ENCODE data around the gene CDH10.

The CDH10 gene

DNA sequence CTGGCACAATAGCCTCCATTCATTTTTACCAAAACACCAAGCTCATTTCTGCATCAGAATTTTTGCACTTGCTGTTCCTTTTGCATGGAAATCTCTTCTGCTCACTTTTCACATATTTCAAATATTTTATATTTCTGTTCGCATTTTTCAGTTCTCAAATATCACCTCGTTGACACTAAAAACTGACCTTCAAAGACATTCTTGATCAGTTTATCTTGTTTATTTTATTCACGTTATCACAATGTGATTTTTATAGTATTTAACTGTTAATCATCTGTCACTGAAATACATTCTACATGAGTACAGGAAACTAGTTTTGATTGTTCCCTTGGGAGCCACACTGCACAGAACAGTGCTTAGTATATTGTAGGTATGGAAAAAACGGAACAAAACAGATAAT is 29.6 kb downstream of the CDH10 start:
- H3K4me3 ChIP-seq (ENCODE audit: low read length), result no peak overlapping the region
- DNase-seq (ENCODE audit: low read depth, low spot score), result no peak

DNA sequence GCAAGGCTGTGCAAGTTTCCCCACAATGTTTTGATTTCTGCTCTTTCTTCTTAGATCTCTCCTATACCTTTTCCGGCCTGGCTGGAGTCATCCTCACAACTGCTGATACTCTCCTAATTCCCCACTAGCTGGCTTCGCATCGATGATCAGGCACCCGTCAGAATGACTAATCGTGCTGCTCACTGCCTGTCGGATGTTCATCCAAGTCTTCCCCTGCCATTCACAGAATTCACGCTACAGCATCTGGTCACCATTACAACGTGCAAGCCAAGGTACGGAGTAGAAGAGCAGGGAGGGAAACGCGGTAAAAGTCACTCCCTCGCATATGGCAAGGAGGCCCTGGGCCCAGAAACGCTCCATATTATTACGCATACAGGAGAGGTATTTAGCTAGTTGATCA is 35.1 kb downstream of the CDH10 start:
- no peak for DNase-seq (ENCODE audit: low read depth, low spot score)
- no peak overlapping the region for H3K4me3 ChIP-seq (ENCODE audit: low read length)

DNA sequence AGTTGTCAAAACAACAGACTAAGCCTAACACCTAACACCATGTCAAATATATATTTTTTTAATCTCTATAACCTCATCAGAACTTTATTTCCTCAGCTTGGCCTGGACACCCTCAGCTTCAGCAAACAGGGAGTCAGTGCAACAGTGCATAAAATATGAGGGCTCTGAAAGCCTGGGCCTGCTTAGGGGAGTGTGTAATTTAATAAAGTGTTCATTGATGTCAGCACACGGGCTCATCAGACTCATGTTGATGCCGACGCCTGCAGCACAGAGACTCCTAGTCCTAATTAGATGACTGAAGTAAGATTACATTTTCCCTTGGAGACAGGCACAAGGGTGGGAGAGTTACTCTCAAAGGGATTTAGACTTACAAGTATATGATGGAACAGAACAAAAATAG is 37.8 kb downstream of the CDH10 start:
- no peak overlapping the region for H3K4me3 ChIP-seq (ENCODE audit: low read length)
- DNase-seq (ENCODE audit: low read depth, low spot score), result no peak

DNA sequence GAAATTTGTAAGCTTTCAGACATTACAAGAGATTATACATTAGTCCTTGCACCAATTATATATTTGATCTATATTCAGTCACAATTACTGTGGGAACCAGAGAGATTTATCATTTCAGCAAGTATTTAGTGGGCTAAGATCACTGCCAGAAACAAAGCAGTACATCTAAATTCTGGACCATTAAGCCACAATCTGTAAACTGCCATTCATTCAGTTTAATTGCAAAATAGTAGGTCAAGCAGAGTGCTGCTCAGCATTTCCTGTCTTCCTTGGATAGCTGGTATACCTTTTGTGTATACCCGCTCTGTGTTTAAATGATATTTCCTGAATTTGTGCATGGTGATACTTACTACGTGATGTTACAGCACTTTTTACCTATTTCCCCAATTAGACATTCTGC is 42.6 kb downstream of the CDH10 start:
- H3K4me3 ChIP-seq (ENCODE audit: low read length), result no peak overlapping the region
- no peak for DNase-seq (ENCODE audit: low read depth, low spot score)

DNA sequence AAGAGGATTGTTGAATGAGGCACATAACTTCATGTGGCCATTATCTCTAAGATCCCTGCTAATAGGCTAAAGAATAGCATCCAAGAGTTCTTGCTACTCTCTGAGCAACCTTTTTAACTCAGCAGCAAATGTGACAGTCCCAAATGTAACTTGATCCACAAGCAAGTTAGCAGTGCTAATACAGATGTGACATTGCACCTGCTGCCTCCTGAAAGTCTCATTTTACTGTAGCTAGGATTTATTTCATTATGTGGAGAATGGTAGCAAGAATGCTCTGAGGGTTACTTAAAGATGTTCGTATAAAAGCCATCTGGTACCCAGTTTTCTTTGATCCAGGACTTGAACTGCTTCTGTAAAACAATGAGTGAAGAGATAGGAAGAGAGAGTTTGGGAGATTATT is 45.8 kb downstream of the CDH10 start:
- no peak overlapping the region for H3K4me3 ChIP-seq (ENCODE audit: low read length)
- no peak for DNase-seq (ENCODE audit: low read depth, low spot score)

DNA sequence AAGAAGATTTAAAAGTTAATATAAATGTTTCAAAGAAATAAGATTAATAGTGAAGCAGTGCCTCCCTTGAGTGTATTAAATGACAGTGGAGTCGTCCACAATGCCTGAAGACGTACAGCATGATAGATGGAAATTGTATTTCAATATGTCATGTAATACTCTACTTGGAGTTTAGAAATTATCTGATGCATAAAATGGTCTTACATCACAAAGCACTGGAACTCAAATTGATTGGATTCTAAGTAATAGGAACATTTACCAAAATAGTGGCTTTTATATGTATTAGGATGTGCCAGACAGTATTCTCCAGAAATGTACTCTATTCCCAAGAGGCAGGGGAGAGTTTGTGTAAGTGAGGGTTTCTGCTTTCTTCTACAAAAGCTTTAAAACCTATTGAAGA is 49.4 kb downstream of the CDH10 start:
- no peak for DNase-seq (ENCODE audit: low read depth, low spot score)
- H3K4me3 ChIP-seq (ENCODE audit: low read length), result no peak overlapping the region

DNA sequence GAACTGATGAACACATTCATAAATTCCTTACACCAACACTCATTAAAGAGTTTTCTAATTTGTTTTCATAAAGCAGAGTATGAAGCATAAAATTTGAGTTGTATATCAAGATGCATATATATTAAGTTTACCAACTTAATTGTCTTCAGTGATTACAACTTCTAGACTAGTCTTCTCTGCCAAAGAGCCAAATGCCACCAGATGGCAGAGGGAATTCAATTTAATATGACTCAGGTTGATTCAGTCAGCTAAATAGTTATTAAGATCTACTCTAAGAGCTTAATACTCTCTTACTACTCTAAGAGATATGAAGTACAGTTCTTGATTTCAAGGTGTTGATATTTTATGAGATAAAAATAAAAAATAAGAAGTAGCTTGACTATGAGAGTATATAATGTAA is 53.4 kb downstream of the CDH10 start:
- H3K4me3 ChIP-seq (ENCODE audit: low read length), result no peak overlapping the region
- no peak for DNase-seq (ENCODE audit: low read depth, low spot score)

DNA sequence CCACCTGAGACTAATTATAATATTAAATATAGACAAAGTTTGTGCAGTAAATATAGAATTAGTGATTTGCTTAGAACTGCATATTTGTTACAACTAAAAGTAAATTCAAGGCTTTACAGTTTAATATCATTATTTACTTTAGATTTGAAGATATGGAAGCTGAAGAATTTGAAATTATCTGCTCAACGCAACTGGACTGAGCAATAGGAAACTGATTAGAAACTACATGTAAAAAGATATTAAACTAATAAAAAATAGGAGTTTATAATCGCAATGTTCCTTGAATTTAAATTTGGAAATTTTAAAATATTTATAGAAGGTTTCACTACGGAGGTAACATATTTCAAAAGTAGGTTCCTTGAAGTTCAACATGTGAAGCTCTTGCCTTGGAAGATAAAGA is 55.2 kb downstream of the CDH10 start:
- no peak for DNase-seq (ENCODE audit: low read depth, low spot score)

DNA sequence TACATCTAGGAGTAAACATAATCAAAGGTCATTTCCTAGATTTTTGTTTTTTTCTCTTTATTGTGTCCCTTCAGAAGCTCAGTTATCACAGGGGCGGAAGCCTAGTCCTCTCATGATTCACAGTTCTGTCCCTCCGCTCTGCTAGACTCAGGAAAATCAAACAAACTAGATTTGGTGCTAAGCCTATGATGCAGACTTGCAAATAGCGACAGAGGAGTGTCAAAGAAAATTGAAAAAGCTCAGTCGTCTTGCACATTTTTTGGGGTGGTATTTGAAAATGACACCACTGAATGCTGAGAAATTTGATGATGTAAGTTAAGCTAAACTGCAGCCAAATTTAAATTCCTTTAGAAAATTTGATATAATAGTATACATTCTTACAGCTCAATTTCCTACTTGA is 59.0 kb downstream of the CDH10 start:
- no peak for DNase-seq (ENCODE audit: low read depth, low spot score)
- no peak overlapping the region for H3K4me3 ChIP-seq (ENCODE audit: low read length)

More for the DNA sequence above, 55.2 kb downstream of the CDH10 start:
- H3K4me3 ChIP-seq (ENCODE audit: low read length), result no peak overlapping the region

DNA sequence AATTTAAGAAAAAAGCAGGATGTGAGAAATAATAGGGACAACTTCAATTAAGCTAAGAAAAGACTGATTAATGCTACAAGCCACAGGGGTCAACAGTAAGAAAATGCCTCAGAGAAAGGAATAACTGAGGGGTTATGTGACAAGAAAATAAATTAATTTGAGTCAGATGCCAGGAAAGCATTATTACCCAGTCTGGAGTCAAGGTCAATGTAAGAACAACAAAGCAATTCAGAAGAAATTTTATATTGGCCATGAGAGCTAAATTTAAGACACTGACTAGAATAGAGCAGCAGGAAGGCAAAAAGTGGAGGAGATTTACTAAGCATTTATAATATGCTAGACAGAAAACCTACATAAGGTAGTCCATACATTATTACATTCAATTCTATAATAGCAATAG is 73.5 kb downstream of the CDH10 start:
- H3K4me3 ChIP-seq (ENCODE audit: low read length), result no peak overlapping the region
- DNase-seq (ENCODE audit: low read depth, low spot score), result no peak

DNA sequence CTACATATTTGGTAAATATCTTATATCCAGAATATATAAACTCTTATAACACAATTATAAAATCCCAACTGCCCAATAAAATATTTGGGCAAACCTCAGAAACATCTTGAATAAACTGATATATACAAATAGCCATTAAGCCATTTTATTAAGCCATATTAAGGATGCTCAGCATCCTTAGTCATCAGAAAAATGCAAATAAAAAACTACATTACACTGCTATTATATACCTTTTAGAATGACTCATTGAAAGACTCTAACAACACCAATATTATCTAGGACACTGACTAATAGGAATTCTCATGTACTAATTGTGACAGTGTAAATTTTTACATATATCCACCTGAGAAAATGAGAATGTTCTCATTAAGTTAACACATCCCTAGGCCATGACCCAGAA is 77.8 kb downstream of the CDH10 start:
- no peak overlapping the region for H3K4me3 ChIP-seq (ENCODE audit: low read length)

DNA sequence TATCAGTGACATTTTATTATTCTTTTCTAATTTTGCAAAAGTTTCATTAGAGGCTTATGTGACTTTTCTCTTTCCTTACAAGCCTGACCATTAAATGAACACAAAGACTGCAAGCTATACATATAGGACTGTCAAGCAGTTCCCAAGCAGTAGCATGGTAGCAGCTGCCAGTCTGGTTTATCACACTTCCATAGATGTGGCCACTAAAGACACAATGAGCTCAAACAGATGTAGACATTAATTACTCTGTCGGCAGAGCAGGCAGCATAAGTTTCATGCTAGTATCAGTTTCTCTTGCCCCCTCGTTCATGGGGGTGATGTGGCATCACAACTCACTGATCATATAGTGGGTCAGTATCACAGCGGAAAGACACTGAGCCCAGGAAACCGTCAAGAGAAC is 89.5 kb downstream of the CDH10 start:
- H3K4me3 ChIP-seq (ENCODE audit: low read length), result no peak overlapping the region
- no peak for DNase-seq (ENCODE audit: low read depth, low spot score)

More for the DNA sequence above, 77.8 kb downstream of the CDH10 start:
- no peak for DNase-seq (ENCODE audit: low read depth, low spot score)

DNA sequence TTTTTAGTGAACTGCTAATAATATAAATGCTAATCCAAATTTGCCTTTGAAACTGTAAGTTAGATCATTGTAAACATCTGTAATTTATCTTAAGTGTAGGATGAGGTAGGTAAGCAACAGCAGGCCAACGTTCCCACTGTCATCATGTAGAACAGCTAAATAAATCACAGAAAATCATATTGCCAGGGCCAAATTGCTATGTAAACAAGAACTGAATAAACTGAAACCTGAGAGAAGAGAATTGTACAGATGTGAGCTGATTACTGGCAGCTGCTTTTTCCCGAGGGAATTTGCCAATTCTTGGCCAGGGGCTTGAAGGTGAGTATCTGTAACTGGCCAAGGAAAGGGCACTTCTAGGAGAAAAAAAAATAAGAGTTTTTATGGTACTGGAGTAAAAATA is 97.6 kb downstream of the CDH10 start:
- no peak for DNase-seq (ENCODE audit: low read depth, low spot score)

DNA sequence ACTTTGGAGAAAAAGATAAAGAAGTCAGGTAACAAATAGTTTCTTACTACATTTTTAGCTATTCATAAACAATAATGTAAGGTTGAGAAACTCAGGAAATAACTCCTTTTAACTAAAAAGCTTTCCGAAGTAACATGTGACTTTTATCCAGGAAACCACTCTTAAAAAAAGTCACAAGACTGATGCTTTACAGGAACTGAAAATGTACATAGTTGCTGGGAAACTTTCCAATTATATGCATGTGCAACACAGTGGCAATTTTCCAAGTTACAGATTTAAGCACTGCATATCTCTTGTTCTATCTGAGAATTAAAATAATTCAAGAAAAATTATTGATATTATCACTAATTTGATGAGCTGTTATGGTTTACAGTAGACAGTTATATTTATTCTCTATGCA is 105.2 kb downstream of the CDH10 start:
- DNase-seq (ENCODE audit: low read depth, low spot score), result no peak
- H3K4me3 ChIP-seq (ENCODE audit: low read length), result no peak overlapping the region

More for the DNA sequence above, 97.6 kb downstream of the CDH10 start:
- no peak overlapping the region for H3K4me3 ChIP-seq (ENCODE audit: low read length)

DNA sequence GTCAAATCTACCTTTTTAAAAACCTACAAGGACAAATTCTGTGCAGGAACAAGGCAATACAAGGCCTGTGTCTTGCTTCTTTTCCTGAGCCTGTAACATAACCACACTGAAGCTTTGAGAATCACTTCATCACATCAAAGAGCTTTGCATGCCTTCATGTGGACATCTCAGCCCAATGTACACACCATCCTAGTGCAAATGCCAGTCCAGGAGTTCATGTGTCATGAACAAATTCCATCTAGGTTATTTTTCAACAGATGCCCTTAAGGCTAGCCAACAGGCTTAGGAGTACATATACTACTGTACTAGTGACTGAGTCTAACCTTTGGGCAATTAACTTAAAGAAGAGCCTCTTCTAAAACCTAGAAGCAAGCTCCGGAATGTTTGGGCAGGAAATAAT is 106.4 kb downstream of the CDH10 start:
- DNase-seq (ENCODE audit: low read depth, low spot score), result no peak
- no peak overlapping the region for H3K4me3 ChIP-seq (ENCODE audit: low read length)

DNA sequence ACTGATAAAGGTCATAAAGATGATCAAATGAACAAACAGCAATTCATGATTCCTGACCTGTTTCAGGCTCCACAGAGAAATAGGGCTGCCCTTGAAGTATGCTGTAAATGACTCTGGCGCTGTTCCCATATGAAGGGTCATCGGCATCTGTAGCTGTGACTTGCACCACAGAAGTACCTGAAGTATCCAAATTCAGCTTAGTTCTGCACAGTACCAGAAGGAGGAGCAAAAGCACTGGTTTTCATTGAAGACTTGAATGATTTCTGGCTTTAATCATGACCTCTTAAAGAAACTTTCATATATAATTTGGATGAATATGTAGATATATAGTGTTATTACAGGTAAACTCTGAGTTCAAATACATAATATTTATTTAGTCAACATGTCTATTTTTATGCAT is 109.1 kb downstream of the CDH10 start:
- no peak overlapping the region for H3K4me3 ChIP-seq (ENCODE audit: low read length)
- no peak for DNase-seq (ENCODE audit: low read depth, low spot score)

DNA sequence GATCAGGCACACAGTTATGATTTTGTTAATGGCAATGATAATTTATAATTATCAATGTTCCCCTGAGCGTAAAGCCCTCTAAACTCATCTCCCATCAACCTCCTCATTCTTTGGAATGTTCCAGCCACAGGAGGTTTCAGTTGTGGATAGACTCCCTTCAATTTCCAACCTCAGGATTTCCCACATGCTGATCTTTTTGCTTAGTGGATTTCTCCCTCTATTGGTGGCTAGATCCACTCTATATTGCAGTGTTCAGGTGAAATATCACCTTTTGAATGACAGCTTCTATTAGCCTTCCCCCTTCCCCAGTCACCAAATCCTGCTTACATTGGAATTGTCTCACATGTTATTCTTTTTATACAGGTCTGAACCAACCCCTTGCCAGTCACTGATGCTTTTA is 113.9 kb downstream of the CDH10 start:
- DNase-seq (ENCODE audit: low read depth, low spot score), result no peak
- no peak overlapping the region for H3K4me3 ChIP-seq (ENCODE audit: low read length)

DNA sequence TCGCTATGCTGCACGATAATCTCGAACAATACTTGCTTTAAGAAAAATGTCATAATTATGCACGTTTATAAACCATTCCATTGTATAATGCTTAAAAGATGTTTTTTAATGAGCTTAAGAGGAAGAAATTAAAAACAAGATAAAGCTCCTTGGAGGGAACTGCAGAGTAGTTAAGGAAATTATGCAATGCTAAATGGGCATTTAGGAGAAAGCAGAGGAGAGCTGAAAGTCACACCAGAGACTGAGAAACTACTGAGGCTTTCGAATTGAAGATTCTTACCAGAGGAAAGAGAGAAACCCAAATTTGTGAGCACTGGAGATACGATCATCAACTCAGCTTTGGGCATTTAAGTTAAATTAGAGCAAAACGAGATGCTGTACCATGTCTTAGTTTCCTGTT is 119.4 kb downstream of the CDH10 start:
- DNase-seq (ENCODE audit: low read depth, low spot score), result no peak
- H3K4me3 ChIP-seq (ENCODE audit: low read length), result no peak overlapping the region

DNA sequence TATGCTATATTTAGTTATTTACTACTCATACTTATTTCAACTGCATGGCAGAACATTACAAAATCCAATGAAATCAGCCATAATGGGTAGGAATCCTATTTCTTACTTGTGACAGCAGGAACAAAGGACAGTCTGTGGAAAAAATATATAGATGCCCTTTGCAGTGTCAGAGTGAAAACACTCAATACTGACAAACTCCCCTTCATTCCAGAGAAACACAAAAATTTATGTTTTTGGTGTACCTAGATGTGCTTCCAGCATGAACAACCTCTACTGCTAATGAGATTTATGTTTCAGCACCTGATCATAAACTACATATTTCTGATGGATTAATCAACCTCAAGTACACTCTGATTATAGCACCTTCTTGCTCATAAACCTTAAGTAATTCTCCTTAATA is 132.4 kb downstream of the CDH10 start:
- no peak overlapping the region for H3K4me3 ChIP-seq (ENCODE audit: low read length)
- DNase-seq (ENCODE audit: low read depth, low spot score), result no peak

DNA sequence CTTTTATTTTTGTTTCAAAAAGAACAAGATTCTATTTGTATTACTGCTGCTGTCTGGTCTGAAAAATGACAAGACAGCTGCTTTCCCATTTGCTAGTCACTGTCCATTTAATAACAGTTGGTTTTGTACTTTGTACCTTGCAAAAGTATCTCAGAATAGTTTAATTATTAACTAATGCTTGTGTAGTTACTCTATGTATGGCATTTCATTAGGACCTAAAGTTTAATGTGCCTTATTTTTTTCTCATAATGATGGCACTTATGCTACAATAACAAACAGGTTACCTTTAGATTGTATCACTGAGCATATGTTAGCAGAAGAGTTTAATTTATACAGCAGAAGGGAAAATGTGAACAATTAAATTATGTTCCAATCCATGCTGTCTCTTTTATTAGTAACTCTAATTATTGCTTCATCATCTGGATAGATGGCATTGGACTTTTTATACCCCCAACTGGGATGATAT is 134.2 kb downstream of the CDH10 start:
- DNase-seq (ENCODE audit: low read depth, low spot score), result no peak
- H3K4me3 ChIP-seq (ENCODE audit: low read length), result no peak overlapping the region

DNA sequence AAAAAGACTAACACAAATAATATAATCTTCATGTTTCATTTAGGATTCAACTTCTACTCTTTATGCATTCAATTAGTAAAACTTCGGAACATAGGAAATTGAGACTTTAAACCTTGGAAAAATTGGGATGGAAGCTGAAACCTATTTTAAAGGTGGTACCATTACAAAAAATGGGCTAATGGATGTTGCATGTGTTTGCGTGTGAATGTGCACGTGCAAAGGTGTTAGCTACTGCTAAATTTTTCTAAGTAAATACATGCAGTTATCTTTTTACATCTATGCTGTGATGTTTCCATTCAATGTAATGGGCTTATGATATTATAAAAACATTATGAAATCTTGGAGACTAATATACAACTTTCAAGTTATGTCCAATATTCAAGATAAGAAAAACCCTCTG is 134.8 kb downstream of the CDH10 start:
- no peak for DNase-seq (ENCODE audit: low read depth, low spot score)
- H3K4me3 ChIP-seq (ENCODE audit: low read length), result no peak overlapping the region

DNA sequence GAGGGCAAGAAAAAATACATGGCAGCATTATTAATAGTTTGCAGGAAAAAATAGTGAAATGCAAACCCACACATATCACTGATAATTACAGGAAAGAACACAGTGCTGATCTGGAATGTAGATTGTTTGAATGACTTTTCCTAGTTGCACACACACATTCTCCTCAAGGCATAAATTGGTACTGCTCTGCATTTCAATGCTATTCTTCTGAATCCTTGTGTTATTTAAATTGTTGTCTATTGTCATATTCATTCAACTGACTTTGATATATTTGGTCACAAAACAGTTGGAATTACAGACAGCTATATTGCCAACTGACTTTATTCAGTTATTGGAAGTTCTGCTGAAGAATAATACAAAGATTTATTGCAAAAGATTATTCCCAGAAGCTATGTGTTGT is 139.5 kb downstream of the CDH10 start:
- no peak overlapping the region for H3K4me3 ChIP-seq (ENCODE audit: low read length)
- no peak for DNase-seq (ENCODE audit: low read depth, low spot score)
